HG03159 (cell line): ENCODE data around the gene DCAF10.
"Not testable (repeated sequence)": the region's sequence is repeated elsewhere in the genome, so short reads cannot be mapped to it uniquely, and the experiment has no call there.

ENCODE experiments used
- ATAC-seq: cut with Tn5 transposase; IDR thresholded peaks from one replicate; pipeline ENCODE4 v1.9.1; 2021; ENCODE audit warnings: mild to moderate bottlenecking, moderate library complexity; ENCODE audit not compliant: unreplicated experiment

DCAF10 gene

GRCh38 chr9:37800631-37801286, at the start of gene DCAF10:
DCAF10 (plus strand) TSS chr9:37800797; CDS start chr9:37800867, 70 bp downstream.
- peak; percentile 67 for ATAC-seq

- no peak for ATAC-seq
Observed at GRCh38 chr9:37751186-37751585, 49.4 kb upstream of the DCAF10 start.

GRCh38 chr9:37751704-37752103, 48.9 kb upstream of the DCAF10 start:
- not testable (repeated sequence) for ATAC-seq

GRCh38 chr9:37752112-37752511, 48.5 kb upstream of the DCAF10 start:
- ATAC-seq = not testable (repeated sequence)

- no peak for ATAC-seq
Observed at GRCh38 chr9:37752642-37753488, 47.7 kb upstream of the DCAF10 start.

GRCh38 chr9:37753489-37754190, 47.0 kb upstream of the DCAF10 start, which contains the start of gene TRMT10B:
TRMT10B (plus strand) TSS chr9:37753805; CDS start chr9:37761932, 8,127 bp downstream.
- ATAC-seq = peak; percentile 90

- no peak for ATAC-seq
Observed at GRCh38 chr9:37758747-37759146, 41.9 kb upstream of the DCAF10 start.

GRCh38 chr9:37760416-37761161, 40.0 kb upstream of the DCAF10 start:
- no peak for ATAC-seq

- ATAC-seq = no peak
Observed at GRCh38 chr9:37761511-37761910, 39.1 kb upstream of the DCAF10 start.

GRCh38 chr9:37765263-37765662, 35.3 kb upstream of the DCAF10 start:
- not testable (repeated sequence) for ATAC-seq

GRCh38 chr9:37769306-37769705, 31.3 kb upstream of the DCAF10 start:
- no peak for ATAC-seq

GRCh38 chr9:37769995-37770394, 30.6 kb upstream of the DCAF10 start:
- ATAC-seq = no peak

GRCh38 chr9:37775216-37775919, 25.2 kb upstream of the DCAF10 start:
- ATAC-seq = no peak

- no peak for ATAC-seq
Observed at GRCh38 chr9:37776328-37776727, 24.3 kb upstream of the DCAF10 start.

GRCh38 chr9:37778534-37778933, 22.1 kb upstream of the DCAF10 start:
- ATAC-seq = no peak

- no peak for ATAC-seq
Observed at GRCh38 chr9:37784291-37784615, 16.3 kb upstream of the DCAF10 start.

GRCh38 chr9:37784616-37785483, 15.7 kb upstream of the DCAF10 start, which contains the start of gene EXOSC3:
EXOSC3 (minus strand) TSS chr9:37785064; CDS start chr9:37785044, 20 bp downstream.
- ATAC-seq = peak; percentile 94

- no peak for ATAC-seq
Observed at GRCh38 chr9:37787059-37787458, 13.5 kb upstream of the DCAF10 start.

- ATAC-seq = no peak
Observed at GRCh38 chr9:37788332-37788731, 12.3 kb upstream of the DCAF10 start.
